RWPE1 (cell line): ENCODE data around the gene ANP32D.
"Not testable (repeated sequence)": the region's sequence is repeated elsewhere in the genome, so short reads cannot be mapped to it uniquely, and the experiment has no call there.

ENCODE experiments used
- CTCF ChIA-PET: fragments of 350-600 bp; sonication (Branson Sonifier 250); formaldehyde crosslinking; extraction: SDS; loops from one replicate; lab custom pipeline; 2021; lab: Yijun Ruan, JAX
- POLR2A ChIA-PET: fragments of 400-600 bp; formaldehyde crosslinking; extraction: SDS; loops from one replicate; lab custom pipeline; 2020; ENCODE audit warnings: antibody characterized with exemption; ENCODE audit not compliant: low non-redundant PET; lab: Yijun Ruan, JAX
- DNase-seq: peaks from one replicate; pipeline ENCODE4 v3.0.0; 2012; ENCODE audit warnings: low spot score
- H3K27ac ChIP-seq: fragments of 450-650 bp; 2 replicates; pipeline ENCODE4 v1.5.1; 2017
- TF ChIP-seq, protein P1 (sequence below): fragments of 450-650 bp; conservative IDR thresholded peaks from 2 replicates; pipeline ENCODE4 v1.5.1; 2017; ENCODE audit warnings: low read depth, mild to moderate bottlenecking

The ANP32D gene

DNA sequence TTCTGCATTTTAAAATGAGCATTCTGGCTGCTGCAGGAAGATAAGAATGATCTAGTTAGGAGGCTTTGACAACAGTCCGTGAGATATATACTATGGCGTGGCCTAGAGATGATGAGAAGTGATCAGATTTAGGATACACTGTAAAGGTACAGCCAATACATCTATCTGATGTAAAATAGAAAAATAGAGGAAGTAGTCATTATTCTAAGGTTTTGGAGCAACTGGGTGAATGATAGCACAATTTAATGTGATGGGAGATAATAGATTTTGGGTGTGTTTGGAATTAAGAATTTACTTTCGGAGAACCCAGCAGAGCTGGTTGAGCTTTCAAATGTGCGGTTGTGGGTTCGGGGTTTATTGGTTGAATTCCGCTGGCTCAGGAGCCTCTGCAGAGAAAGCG lies at the start of gene ANP32D:
TSS of gene ANP32D (plus strand) at position 301 of the 400 bp plus-strand sequence. CDS start 106 bp downstream, outside the sequence.
- POLR2A ChIA-PET: no interaction called here
- DNase-seq: no peak
- TF ChIP-seq, protein P1, sequence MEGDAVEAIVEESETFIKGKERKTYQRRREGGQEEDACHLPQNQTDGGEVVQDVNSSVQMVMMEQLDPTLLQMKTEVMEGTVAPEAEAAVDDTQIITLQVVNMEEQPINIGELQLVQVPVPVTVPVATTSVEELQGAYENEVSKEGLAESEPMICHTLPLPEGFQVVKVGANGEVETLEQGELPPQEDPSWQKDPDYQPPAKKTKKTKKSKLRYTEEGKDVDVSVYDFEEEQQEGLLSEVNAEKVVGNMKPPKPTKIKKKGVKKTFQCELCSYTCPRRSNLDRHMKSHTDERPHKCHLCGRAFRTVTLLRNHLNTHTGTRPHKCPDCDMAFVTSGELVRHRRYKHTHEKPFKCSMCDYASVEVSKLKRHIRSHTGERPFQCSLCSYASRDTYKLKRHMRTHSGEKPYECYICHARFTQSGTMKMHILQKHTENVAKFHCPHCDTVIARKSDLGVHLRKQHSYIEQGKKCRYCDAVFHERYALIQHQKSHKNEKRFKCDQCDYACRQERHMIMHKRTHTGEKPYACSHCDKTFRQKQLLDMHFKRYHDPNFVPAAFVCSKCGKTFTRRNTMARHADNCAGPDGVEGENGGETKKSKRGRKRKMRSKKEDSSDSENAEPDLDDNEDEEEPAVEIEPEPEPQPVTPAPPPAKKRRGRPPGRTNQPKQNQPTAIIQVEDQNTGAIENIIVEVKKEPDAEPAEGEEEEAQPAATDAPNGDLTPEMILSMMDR: no peak
- CTCF ChIA-PET: interaction anchor here (0.6 kb wide), 1 partner anchor 21 kb away, joined by 3 read pairs; no protein-coding TSS in a partner anchor
- no peak within 1 kb of the TSS for H3K27ac ChIP-seq

DNA sequence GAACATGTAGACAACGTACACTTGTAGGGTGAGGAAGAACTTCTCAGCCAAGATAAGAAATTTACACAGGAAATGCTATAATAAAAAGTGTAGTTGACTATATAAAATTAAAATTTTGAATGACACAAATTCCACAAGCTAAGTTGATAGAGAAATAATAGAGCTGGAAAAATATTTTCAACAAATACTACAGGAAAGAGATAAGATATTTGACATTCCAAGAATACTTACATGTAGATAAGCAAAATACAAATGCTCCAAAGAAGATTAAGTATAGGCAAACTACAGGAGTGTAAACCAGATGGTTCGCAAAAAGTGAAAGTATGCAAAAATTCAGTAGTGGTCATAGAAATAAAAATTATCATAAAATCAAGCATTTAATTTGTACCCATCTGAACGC lies 49.2 kb upstream of the ANP32D start:
- TF ChIP-seq, protein P1: no peak
- ChIA-PET CTCF (no interaction called here), POLR2A (no interaction called here)
- H3K27ac ChIP-seq: no peak overlapping the region
- no peak for DNase-seq

DNA sequence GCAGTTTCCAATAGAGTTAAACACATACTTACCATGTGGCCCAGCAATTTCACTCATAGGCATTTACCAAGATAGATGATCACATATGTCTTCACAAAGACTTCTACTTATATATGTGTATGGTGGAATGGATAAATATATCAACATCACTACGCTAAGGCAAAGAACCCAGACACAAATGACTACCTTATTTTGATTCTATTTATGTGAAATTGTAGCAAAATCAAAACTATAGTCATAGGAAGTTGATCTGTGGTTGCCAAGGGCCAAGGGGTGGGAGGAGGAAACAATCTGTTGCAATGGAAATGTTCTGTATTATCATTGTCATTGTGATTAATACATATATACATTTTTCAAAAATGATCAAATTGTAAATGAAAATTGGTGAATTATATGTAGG lies 47.7 kb upstream of the ANP32D start:
- ChIA-PET CTCF (no interaction called here), POLR2A (no interaction called here)
- H3K27ac ChIP-seq: no peak overlapping the region
- TF ChIP-seq, protein P1: no peak
- DNase-seq: no peak

DNA sequence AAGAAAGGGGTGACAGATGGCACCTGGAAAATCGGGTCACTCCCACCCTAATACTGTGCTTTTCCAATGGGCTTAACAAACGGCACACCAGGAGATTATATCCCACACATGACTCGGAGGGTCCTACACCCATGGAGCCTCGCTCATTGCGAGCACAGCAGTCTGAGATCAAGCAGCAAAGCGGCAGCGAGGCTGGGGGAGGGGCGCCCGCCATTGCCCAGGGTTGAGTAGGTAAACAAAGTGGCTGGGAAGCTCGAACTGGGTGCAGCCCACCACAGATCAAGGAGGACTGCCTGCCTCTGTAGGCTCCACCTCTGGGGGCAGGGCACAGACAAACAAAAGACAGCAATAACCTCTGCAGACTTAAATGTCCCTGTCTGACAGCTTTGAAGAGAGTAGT lies 38.3 kb upstream of the ANP32D start:
- POLR2A ChIA-PET, CTCF ChIA-PET, DNase-seq, H3K27ac ChIP-seq: not testable (repeated sequence)

DNA sequence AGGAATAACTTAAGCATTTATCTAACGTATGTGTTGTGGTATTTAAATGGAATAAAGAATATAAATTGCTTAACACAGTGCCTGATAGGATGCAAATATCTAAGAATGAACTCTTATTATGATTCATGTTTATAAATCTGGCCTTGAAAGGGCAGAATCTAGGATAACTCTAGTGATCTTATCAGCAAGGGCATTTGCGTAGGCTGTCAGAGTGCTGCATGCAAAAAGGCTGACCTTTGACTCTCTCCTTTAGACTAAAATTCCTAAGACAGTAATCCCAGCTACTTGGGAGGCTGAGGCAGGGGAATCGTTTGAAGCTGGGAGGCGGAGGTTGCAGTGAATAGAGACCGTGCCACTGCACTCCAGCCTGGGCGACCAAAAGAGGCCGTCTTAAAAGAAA lies 31.3 kb upstream of the ANP32D start:
- TF ChIP-seq, protein P1: no peak
- DNase-seq: no peak
- CTCF ChIA-PET: no interaction called here
- POLR2A ChIA-PET: no interaction called here
- H3K27ac ChIP-seq: no peak overlapping the region

DNA sequence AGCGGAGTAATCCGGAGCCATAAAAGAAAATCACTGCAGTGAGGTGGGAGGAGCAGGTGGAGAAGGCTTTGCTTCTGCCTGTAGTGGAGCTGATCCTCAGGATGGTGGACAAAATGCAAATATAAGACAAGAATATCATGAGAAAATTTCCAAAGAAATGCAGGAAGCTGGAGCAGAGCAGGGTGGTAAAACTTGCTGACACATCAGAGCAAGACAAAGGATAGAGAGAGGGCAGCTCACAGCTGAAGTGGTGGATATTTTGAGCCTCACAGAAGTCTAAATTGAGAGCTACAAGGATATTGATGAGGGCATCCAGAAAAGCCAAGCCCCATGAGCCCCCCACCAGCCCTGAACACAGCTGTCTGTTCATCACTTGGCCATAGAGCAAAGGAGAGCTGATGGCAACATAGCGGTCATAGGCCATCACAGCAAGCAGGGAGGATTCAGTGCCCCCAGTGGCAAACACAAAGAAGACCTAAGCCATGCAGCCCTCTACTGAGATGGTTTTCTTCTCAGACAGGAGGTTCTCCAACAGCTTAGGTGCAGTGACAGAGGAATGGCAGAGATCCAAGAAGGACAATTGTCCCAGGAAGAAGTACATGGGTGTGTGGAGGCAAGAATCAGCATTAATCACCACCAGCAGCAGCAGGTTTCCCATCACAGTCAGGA lies 30.0 kb upstream of the ANP32D start:
- DNase-seq: no peak
- CTCF ChIA-PET: interaction anchor here (1.0 kb wide), 1 partner anchor 118 kb away, joined by 3 read pairs; no protein-coding TSS in a partner anchor
- POLR2A ChIA-PET: no interaction called here
- TF ChIP-seq, protein P1: no peak
- no peak overlapping the region for H3K27ac ChIP-seq

DNA sequence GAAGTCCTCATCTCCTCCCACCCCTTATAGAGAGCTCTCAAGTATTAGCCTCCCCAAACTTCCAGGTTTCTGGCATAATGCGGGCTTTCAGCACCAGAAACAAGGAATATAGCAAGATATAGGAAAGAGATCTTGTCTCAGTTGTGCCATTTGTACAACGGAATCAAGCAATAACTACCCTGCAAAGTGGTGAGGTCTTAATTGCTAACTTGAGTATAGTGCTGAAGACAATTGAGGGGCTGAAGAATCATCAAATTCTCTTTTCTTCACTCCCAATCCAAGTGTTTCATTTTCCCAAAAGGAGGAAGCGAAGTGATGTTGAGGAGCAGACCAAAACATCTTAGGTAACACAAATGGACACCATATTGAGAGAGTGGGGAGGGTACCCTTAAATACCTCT lies 26.8 kb upstream of the ANP32D start:
- DNase-seq: no peak
- TF ChIP-seq, protein P1: no peak
- CTCF ChIA-PET: interaction anchor here (1.2 kb wide), 1 partner anchor 9 kb away, joined by 5 read pairs; no protein-coding TSS in a partner anchor
- H3K27ac ChIP-seq: no peak overlapping the region
- POLR2A ChIA-PET: no interaction called here
